HG03457 (cell line): ENCODE results near the gene MUTYH.

ENCODE experiments used
- ATAC-seq: cut with Tn5 transposase; IDR thresholded peaks from one replicate; pipeline ENCODE4 v1.9.1; 2021; ENCODE audit warnings: moderate number of reproducible peaks; ENCODE audit not compliant: unreplicated experiment

Gene MUTYH

DNA sequence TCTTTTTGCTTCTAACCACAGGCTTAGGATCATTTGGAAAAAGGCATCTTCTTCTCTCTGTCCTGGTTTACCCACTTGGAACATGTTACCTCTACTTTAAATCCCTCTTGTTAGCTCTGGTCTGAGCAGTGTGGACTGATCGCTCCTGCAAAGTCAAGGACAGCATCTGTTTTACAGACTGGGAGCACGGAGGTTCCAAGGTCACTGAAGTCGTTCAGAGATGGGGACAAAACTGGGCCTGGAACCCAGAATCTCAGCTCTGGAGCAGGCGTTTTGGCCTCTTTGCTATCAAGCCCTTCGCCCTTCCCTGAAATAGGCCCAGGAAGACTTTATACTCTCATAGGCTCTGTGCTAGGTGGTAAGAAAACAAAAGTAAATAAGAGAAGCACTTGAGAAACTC lies 11.3 kb upstream of the MUTYH start:
- no peak for ATAC-seq

GRCh38 chr1:45348966-45349677 lies 8.9 kb upstream of the MUTYH start:
- ATAC-seq: no peak

- ATAC-seq: no peak
These were observed 8.3 kb upstream of the MUTYH start for GRCh38 chr1:45348609-45348965.

DNA sequence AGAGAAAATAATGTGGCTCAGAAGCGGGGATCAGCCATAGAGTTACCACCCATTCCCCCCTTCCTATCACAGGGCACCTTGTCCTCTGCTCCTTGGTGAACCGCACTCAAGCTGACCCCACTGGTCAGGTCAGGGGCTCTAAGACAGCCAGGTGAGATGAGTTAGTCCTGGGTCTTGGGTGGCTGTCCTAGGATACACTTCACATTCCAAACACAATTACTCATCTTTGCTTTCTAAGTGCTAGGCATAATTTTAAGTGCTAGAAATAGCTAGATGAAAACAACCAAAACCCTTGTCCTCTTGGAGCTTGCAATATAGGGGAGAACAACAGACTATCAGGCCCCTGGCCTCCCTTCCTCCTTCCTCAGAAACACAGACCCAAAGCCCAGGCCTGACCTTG lies 7.8 kb upstream of the MUTYH start:
- no peak for ATAC-seq

- no peak for ATAC-seq
These were observed 6.2 kb upstream of the MUTYH start for GRCh38 chr1:45346473-45346872.

DNA sequence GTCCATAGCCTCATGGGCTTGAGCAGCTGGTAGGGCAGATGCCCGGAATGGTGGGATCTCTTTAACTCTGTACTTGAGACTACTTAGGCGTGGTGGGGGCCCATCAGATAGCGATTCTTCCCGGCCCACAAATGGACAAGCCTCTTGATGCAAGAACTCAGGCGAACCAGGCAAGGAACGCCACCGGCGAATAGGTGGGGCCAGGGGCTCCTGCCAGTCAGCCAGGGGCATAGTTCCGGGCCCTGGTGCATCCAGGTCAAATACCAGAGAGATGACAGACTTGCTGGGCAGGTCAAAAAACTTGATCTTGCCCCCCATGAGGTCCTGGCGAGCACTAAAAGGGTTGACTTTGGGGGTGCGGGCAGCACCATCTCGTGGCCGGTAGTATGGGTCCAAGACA lies 4.8 kb upstream of the MUTYH start:
- ATAC-seq: no peak

DNA sequence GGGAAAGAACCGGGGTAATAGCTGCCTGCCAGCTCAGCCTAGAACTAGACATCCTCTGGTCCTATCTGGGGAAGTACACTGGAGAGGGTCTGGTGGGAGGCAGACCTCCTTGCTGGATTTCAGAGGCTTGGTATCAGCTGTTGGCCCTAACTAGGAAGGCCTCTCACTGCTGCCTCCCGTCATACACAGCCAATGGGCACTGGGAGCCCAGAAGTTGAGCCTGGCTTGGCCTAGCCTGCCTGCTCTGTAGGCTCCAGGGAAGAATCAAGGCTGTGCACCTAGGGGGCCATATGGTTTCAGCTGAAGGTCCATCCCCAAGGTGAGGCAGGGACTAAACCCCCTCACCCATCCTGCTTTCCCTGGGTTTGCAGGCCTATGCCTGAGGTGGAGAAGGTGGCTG lies 4.3 kb upstream of the MUTYH start:
- no peak for ATAC-seq

DNA sequence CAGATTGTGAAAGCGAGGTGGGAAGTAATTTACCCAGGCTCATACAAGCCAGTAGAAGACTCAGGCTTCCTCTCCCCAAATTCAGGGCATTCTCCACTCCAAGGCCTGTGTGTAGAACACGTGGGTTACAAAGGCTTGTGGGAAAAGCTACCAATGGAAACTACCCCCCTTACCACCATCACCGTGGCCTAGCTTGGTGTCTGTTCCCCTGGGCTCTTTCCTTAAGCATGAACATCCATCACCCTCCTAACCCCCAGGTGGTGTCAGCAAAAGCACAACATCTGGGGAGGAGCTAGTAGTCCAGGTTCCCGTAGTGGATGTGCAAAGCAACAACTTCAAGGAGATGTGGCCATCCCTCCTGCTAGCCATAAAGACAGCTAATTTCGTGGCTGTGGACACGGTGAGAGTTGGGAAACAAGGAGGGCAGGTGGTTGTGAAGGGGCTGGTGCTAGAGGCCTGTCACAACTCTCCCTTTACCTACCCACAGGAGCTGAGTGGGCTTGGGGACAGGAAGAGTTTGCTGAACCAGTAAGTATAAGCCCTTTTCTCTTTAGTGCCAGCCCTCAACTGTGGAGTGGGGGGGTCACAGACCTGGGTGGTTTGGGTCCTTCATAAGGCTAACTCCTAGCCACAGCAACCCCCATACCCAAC lies 701 bp upstream of the MUTYH start:
- no peak for ATAC-seq

- ATAC-seq: no peak
These were observed 2.5 kb downstream of the MUTYH start for GRCh38 chr1:45337630-45338325.

- ATAC-seq: no peak
These were observed 4.3 kb downstream of the MUTYH start for GRCh38 chr1:45335855-45336324.

- ATAC-seq: no peak
These were observed 5.7 kb downstream of the MUTYH start for GRCh38 chr1:45334308-45335245.

- ATAC-seq: no peak
These were observed 7.9 kb downstream of the MUTYH start for GRCh38 chr1:45332346-45332720.

- ATAC-seq: no peak
These were observed 8.5 kb downstream of the MUTYH start for GRCh38 chr1:45331436-45332345.

DNA sequence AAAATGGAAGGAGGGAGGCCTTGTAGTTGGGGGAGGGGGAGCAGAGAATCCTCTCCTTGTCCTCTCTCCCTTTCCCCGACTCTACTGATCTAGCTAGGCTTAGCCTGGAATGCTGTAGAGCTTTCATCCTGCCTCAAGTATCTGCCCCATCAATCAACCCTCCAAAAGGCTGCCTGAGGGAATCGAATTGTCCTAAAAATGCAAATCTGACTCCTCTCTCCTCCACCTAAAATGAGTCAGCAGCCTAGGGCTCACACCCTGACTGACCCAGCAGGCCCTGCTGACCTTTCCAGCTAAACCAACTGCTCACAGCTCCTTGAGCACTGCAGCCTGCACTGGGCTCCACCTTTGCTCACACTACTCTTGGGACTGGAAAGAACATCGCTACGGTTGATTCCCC lies 10.8 kb downstream of the MUTYH start:
- ATAC-seq: no peak

DNA sequence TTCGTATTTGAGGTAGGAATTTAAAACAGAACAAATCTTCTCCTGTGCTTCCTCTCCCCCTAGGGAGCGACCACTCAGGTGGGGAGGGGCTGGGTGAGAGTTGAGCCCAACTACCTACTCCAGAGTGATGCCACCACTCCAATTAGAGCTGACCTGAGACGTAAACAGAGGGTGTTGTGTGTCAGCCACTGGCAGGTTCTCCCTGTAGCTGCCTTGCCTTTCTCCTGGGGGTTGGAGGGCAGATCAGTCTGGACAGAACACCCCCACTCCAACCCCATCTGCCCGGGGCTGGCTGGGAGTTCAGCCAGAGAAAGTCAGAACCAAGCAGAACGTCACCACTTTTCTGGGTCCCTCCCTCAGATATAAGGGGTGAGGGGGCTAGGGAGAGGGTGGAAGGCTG lies 11.6 kb downstream of the MUTYH start:
- no peak for ATAC-seq

GRCh38 chr1:45327644-45328515 lies 12.4 kb downstream of the MUTYH start:
- ATAC-seq: no peak

DNA sequence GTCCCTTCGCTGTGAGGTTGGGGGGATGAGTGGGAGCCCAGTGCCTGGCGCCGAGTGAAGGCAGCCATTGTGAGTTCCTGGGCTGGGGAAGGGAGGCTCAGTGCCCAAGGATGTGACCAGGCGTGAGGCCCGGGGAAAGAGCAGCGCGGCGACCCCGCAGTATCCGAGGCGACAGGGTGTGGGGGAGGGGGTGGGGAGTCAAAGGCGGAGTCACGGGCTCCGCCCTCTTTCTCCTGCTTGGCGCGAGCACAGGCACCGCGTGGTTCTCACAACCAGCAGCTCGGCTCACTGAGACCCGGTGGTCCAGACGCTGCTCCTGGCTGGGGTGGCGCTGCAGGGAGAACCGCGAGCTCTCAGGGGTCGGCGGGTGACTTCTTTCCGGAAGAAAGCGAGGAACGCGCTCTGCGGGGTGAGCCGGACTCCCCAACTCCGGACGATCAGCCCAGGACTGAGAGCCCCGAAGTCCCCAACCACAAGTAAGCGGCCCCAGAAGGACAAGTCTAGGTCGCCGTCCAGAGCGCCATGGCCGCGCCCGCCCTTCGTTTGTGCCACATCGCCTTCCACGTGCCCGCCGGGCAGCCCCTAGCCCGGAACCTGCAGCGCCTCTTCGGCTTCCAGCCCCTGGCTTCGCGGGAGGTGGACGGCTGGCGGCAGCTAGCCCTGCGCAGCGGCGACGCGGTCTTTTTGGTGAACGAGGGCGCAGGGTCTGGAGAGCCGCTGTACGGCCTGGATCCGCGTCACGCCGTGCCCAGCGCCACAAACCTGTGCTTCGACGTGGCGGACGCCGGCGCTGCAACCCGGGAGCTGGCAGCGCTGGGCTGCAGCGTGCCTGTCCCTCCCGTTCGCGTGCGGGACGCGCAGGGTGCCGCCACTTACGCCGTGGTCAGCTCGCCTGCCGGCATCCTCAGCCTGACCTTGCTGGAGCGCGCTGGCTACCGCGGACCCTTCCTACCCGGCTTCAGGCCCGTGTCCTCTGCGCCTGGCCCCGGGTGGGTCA lies 13.3 kb downstream of the MUTYH start, which contains the start of gene HPDL:
TSS of gene HPDL (plus strand) at position 269 of the 997 bp plus-strand sequence. CDS start at position 523, 254 bp downstream.
- ATAC-seq: no peak
